ENCODE data around the gene SDC3. TPM values are rescaled to one million over a fixed set of nuclear protein-coding genes. Genes with fewer than 3 reads are reported as not detected.

The SDC3 gene
- total RNA-seq, 1 donor from 2014 or later = 113 TPM

- Mint-ChIP-seq H3K27me3 (ENCODE audit: low read depth, unreplicated experiment) (peaks cover 10% of the 10 kb centered on the region), H3K36me3 (ENCODE audit: low read depth, unreplicated experiment) (peaks cover 3% of the 10 kb centered on the region), H3K9me3 (ENCODE audit: unreplicated experiment) (peaks cover 5% of the 10 kb centered on the region), H3K4me1 (ENCODE audit: low read depth, unreplicated experiment) (no peaks in the 10 kb centered on the region), H3K27ac (ENCODE audit: unreplicated experiment) (no peak overlapping the region), H3K4me3 (ENCODE audit: unreplicated experiment) (no peak overlapping the region)
- no peak for TF ChIP-seq EZH2 (IDR thresholded peaks at IDR 0.05; ENCODE audit: insufficient read depth, low read length)
- TF ChIP-seq, protein P1, sequence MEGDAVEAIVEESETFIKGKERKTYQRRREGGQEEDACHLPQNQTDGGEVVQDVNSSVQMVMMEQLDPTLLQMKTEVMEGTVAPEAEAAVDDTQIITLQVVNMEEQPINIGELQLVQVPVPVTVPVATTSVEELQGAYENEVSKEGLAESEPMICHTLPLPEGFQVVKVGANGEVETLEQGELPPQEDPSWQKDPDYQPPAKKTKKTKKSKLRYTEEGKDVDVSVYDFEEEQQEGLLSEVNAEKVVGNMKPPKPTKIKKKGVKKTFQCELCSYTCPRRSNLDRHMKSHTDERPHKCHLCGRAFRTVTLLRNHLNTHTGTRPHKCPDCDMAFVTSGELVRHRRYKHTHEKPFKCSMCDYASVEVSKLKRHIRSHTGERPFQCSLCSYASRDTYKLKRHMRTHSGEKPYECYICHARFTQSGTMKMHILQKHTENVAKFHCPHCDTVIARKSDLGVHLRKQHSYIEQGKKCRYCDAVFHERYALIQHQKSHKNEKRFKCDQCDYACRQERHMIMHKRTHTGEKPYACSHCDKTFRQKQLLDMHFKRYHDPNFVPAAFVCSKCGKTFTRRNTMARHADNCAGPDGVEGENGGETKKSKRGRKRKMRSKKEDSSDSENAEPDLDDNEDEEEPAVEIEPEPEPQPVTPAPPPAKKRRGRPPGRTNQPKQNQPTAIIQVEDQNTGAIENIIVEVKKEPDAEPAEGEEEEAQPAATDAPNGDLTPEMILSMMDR (IDR thresholded peaks at IDR 0.05; ENCODE audit: insufficient read depth, low read depth, low read length) = no peak
- Histone ChIP-seq H3K79me2 (ENCODE audit: insufficient read depth, low read length) (no peaks in the 10 kb centered on the region), H3K4me2 (ENCODE audit: low read length) (no peak overlapping the region), H3K36me3 (ENCODE audit: insufficient read depth, low read length) (no peaks in the 10 kb centered on the region), H3K4me1 (ENCODE audit: insufficient read depth, low read length) (no peaks in the 10 kb centered on the region), H3K27ac (ENCODE audit: low read depth, low read length) (no peak overlapping the region), H2AFZ (ENCODE audit: low read depth, low read length) (no peak overlapping the region), H3K9ac (ENCODE audit: low read length) (no peak overlapping the region), H3K27me3 (ENCODE audit: insufficient read depth, low read length) (peaks cover 12% of the 10 kb centered on the region), H3K9me3 (ENCODE audit: insufficient read depth, low read depth, low read length) (no peaks in the 10 kb centered on the region), H4K20me1 (ENCODE audit: insufficient read depth, low read length) (no peaks in the 10 kb centered on the region), H3K4me3 (ENCODE audit: insufficient read depth, low read depth, low read length) (no peak overlapping the region)
- no peak for FAIRE-seq
- DNase-seq (ENCODE audit: low read depth) = no peak
Observed at GRCh38 chr1:30837653-30838052, 70.9 kb downstream of the SDC3 start.

DNA sequence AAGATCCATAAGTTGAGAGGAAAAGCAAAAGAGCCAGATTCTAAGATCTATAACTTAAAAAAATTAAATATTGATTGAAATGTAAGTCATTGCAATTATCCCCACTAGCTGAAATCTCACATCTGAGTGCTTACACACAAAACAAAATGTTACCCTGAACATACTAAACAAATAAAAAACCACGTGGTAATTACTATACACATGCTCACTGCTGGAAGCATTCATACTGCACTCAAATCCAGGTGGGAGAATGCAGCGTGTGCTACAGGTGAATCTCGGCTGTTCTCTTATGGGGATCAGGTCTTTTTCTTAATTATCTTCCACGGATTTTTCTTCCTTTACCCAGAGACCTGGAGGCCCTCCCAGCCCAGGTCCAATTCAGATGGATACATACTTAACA lies 74.3 kb downstream of the SDC3 start:
- Mint-ChIP-seq H3K9me3 (ENCODE audit: unreplicated experiment) (peaks cover 2% of the 10 kb centered on the region), H3K36me3 (ENCODE audit: low read depth, unreplicated experiment) (no peaks in the 10 kb centered on the region), H3K4me1 (ENCODE audit: low read depth, unreplicated experiment) (no peaks in the 10 kb centered on the region), H3K27ac (ENCODE audit: unreplicated experiment) (no peak overlapping the region), H3K4me3 (ENCODE audit: unreplicated experiment) (no peak overlapping the region), H3K27me3 (ENCODE audit: low read depth, unreplicated experiment) (peaks cover 7% of the 10 kb centered on the region)
- no peak overlapping the region for H3K4me3 ChIP-seq (ENCODE audit: insufficient read depth, low read depth, low read length)
- no peak overlapping the region for H2AFZ ChIP-seq (ENCODE audit: low read depth, low read length)
- no peaks in the 10 kb centered on the region for H3K36me3 ChIP-seq (ENCODE audit: insufficient read depth, low read length)
- no peaks in the 10 kb centered on the region for H3K4me1 ChIP-seq (ENCODE audit: insufficient read depth, low read length)
- TF ChIP-seq, protein P1 (IDR thresholded peaks at IDR 0.05; ENCODE audit: insufficient read depth, low read depth, low read length) = no peak
- TF ChIP-seq EZH2 (IDR thresholded peaks at IDR 0.05; ENCODE audit: insufficient read depth, low read length) = no peak
- H4K20me1 ChIP-seq (ENCODE audit: insufficient read depth, low read length) = no peaks in the 10 kb centered on the region
- FAIRE-seq (no peak), DNase-seq (ENCODE audit: low read depth) (no peak)
- peaks cover 4% of the 10 kb centered on the region for H3K9me3 ChIP-seq (ENCODE audit: insufficient read depth, low read depth, low read length)
- H3K9ac ChIP-seq (ENCODE audit: low read length) = no peak overlapping the region
- no peak overlapping the region for H3K27ac ChIP-seq (ENCODE audit: low read depth, low read length)
- H3K27me3 ChIP-seq (ENCODE audit: insufficient read depth, low read length) = peaks cover 3% of the 10 kb centered on the region
- no peaks in the 10 kb centered on the region for H3K79me2 ChIP-seq (ENCODE audit: insufficient read depth, low read length)
- H3K4me2 ChIP-seq (ENCODE audit: low read length) = no peak overlapping the region

DNA sequence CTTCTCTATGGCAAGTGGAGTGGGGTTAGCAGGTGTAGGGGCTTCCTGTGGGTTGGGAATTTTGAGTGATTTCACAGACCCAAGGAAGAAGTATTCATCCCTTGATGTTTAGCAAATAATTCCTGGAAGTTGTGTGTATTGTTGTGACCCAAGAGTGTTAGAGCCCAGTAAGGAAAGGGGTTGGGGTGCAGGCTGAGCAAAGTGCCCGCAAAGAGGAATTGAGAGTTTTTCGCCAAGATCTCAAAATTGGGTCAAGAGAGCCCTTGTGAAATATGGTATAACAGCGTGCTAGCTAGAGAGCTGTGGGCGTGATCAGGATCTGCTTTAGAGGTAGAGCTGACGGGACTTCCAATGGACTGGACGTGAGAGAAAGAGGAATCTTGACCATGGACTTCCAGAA lies 78.0 kb downstream of the SDC3 start:
- Mint-ChIP-seq H3K9me3 (ENCODE audit: unreplicated experiment) (no peaks in the 10 kb centered on the region), H3K27me3 (ENCODE audit: low read depth, unreplicated experiment) (peaks cover 9% of the 10 kb centered on the region), H3K4me3 (ENCODE audit: unreplicated experiment) (no peak overlapping the region), H3K4me1 (ENCODE audit: low read depth, unreplicated experiment) (peaks cover 7% of the 10 kb centered on the region), H3K27ac (ENCODE audit: unreplicated experiment) (no peak overlapping the region), H3K36me3 (ENCODE audit: low read depth, unreplicated experiment) (no peaks in the 10 kb centered on the region)
- peaks cover 4% of the 10 kb centered on the region for H3K9me3 ChIP-seq (ENCODE audit: insufficient read depth, low read depth, low read length)
- FAIRE-seq (no peak), DNase-seq (ENCODE audit: low read depth) (no peak)
- TF ChIP-seq EZH2 (IDR thresholded peaks at IDR 0.05; ENCODE audit: insufficient read depth, low read length) = no peak
- TF ChIP-seq, protein P1 (IDR thresholded peaks at IDR 0.05; ENCODE audit: insufficient read depth, low read depth, low read length) = no peak
- peaks cover 7% of the 10 kb centered on the region for H3K27me3 ChIP-seq (ENCODE audit: insufficient read depth, low read length)
- no peaks in the 10 kb centered on the region for H3K79me2 ChIP-seq (ENCODE audit: insufficient read depth, low read length)
- H2AFZ ChIP-seq (ENCODE audit: low read depth, low read length) = no peak overlapping the region
- H3K4me3 ChIP-seq (ENCODE audit: insufficient read depth, low read depth, low read length) = no peak overlapping the region
- no peak overlapping the region for H3K4me2 ChIP-seq (ENCODE audit: low read length)
- no peak overlapping the region for H3K27ac ChIP-seq (ENCODE audit: low read depth, low read length)
- no peaks in the 10 kb centered on the region for H4K20me1 ChIP-seq (ENCODE audit: insufficient read depth, low read length)
- no peak overlapping the region for H3K9ac ChIP-seq (ENCODE audit: low read length)
- no peaks in the 10 kb centered on the region for H3K4me1 ChIP-seq (ENCODE audit: insufficient read depth, low read length)
- H3K36me3 ChIP-seq (ENCODE audit: insufficient read depth, low read length) = no peaks in the 10 kb centered on the region

Data from astrocyte (in vitro differentiated cells and primary cell).